PC-3 (cell line): ENCODE measurements around the gene APMAP.

ENCODE experiments used
- EZH2 ChIP-seq: fragments of 300-600 bp; sonication (generic); IDR thresholded peaks from one replicate; pipeline ENCODE4 v1.6.1; 2017; ENCODE audit warnings: antibody characterized with exemption, mild to moderate bottlenecking, low read length; ENCODE audit not compliant: unreplicated experiment
- EZH2phosphoT487 ChIP-seq: fragments of 300-600 bp; sonication (generic); IDR thresholded peaks from 2 replicates; pipeline ENCODE4 v1.6.1; 2018; ENCODE audit warnings: mild to moderate bottlenecking, antibody characterized with exemption, low read length, borderline replicate concordance
- TF ChIP-seq, protein P1 (sequence below): fragments of 300-600 bp; sonication (generic); conservative IDR thresholded peaks from 2 replicates; pipeline ENCODE4 v1.5.1; 2017; ENCODE audit warnings: antibody characterized with exemption, low read depth, mild to moderate bottlenecking, low read length

DNA sequence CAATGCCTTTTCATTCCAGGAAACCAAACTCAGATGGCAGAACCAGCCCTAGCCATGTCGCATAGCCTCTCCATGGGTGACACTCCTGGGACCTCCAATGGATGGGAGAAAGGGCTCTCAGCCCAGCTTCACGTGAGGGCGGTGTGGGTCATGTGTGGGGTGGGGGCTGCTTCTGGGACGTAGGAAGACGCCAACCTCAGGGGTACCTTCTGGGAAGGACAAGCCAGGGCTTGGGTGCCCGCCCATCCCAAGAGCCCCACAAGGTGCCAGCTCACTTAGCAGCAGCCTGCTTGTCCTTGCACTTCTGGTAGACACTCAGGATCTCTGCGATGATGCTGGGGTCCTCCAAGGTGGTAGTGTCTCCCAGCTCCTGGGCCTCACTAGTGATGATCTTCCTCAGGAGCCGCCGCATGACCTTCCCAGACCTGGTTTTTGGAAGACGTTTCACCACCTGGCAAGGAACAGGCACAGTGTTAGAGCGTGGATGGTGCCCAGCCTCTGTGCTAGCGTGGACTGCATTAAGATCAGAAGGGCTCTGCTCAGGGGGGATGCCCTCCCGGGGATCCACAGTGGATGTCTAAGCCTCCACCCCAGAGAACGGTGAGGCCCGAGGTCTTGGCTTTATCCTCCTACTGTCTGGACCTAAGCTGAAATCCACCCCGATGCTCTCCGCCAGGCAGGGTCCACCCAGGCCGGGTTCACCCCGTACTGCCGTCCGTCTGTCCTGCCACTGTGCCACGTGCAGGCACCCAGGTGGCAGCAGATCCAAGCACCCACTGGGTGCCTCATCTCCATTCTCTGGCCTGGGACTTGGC, 15.1 kb upstream of the APMAP start:
- TF ChIP-seq, protein P1, sequence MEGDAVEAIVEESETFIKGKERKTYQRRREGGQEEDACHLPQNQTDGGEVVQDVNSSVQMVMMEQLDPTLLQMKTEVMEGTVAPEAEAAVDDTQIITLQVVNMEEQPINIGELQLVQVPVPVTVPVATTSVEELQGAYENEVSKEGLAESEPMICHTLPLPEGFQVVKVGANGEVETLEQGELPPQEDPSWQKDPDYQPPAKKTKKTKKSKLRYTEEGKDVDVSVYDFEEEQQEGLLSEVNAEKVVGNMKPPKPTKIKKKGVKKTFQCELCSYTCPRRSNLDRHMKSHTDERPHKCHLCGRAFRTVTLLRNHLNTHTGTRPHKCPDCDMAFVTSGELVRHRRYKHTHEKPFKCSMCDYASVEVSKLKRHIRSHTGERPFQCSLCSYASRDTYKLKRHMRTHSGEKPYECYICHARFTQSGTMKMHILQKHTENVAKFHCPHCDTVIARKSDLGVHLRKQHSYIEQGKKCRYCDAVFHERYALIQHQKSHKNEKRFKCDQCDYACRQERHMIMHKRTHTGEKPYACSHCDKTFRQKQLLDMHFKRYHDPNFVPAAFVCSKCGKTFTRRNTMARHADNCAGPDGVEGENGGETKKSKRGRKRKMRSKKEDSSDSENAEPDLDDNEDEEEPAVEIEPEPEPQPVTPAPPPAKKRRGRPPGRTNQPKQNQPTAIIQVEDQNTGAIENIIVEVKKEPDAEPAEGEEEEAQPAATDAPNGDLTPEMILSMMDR, result no peak
- TF ChIP-seq EZH2phosphoT487 (no peak), EZH2 (no peak)
